ENCODE results near the gene NENF.

Gene NENF

GRCh38 chr1:212401042-212401441, 31.7 kb upstream of the NENF start:
- peaks cover 82% of the 10 kb centered on the region for H3K36me3 Mint-ChIP-seq (ENCODE audit: low read depth)
- no peaks in the 10 kb centered on the region for H3K4me1 Mint-ChIP-seq
- no peak overlapping the region for H3K4me3 Mint-ChIP-seq
- no peak overlapping the region for H3K27ac Mint-ChIP-seq
- no peak for TF ChIP-seq CTCF (IDR thresholded peaks at IDR 0.05; ENCODE audit: unreplicated experiment in 3 of 3)
- no peaks in the 10 kb centered on the region for H3K27me3 Mint-ChIP-seq (ENCODE audit: low read depth)
- peaks cover 22% of the 10 kb centered on the region for H3K9me3 Mint-ChIP-seq

GRCh38 chr1:212401838-212402582, 30.7 kb upstream of the NENF start:
- Mint-ChIP-seq H3K36me3 (ENCODE audit: low read depth) (peaks cover 82% of the 10 kb centered on the region), H3K4me3 (no peak overlapping the region), H3K4me1 (no peaks in the 10 kb centered on the region), H3K27me3 (ENCODE audit: low read depth) (no peaks in the 10 kb centered on the region), H3K9me3 (peaks cover 13% of the 10 kb centered on the region), H3K27ac (no peak overlapping the region)
- no peak for TF ChIP-seq CTCF (IDR thresholded peaks at IDR 0.05; ENCODE audit: unreplicated experiment in 3 of 3)

GRCh38 chr1:212402666-212403321, 29.9 kb upstream of the NENF start:
- no peaks in the 10 kb centered on the region for H3K27me3 Mint-ChIP-seq (ENCODE audit: low read depth)
- no peak overlapping the region for H3K4me3 Mint-ChIP-seq
- no peaks in the 10 kb centered on the region for H3K4me1 Mint-ChIP-seq
- peaks cover 9% of the 10 kb centered on the region for H3K9me3 Mint-ChIP-seq
- TF ChIP-seq CTCF (IDR thresholded peaks at IDR 0.05; ENCODE audit: unreplicated experiment in 3 of 3), result no peak
- H3K36me3 Mint-ChIP-seq (ENCODE audit: low read depth), result peaks cover 81% of the 10 kb centered on the region
- H3K27ac Mint-ChIP-seq, result no peak overlapping the region

GRCh38 chr1:212410231-212410820, 22.4 kb upstream of the NENF start:
- Mint-ChIP-seq H3K4me3 (peak overlapping the region in 1 of 3 experiments; percentile 37), H3K4me1 (peaks cover 16% of the 10 kb centered on the region), H3K9me3 (no peaks in the 10 kb centered on the region), H3K27me3 (ENCODE audit: low read depth) (no peaks in the 10 kb centered on the region), H3K36me3 (ENCODE audit: low read depth) (peaks cover 55% of the 10 kb centered on the region), H3K27ac (no peak overlapping the region)
- TF ChIP-seq CTCF (IDR thresholded peaks at IDR 0.05; ENCODE audit: unreplicated experiment in 3 of 3), result no peak

GRCh38 chr1:212412374-212412773, 20.3 kb upstream of the NENF start:
- Mint-ChIP-seq H3K9me3 (no peaks in the 10 kb centered on the region), H3K27ac (no peak overlapping the region), H3K4me1 (peaks cover 20% of the 10 kb centered on the region), H3K4me3 (peak overlapping the region; percentile 91 to 96 (median 91)), H3K27me3 (ENCODE audit: low read depth) (peaks cover 5% of the 10 kb centered on the region), H3K36me3 (ENCODE audit: low read depth) (peaks cover 36% of the 10 kb centered on the region)
- no peak for TF ChIP-seq CTCF (IDR thresholded peaks at IDR 0.05; ENCODE audit: unreplicated experiment in 3 of 3)

Data from nephron (organoid).